ENCODE measurements around the gene ARHGAP32.

Gene ARHGAP32

GRCh38 chr11:128941110-128941509 is 251.0 kb downstream of the ARHGAP32 start:
- no peak for DNase-seq
- TF ChIP-seq POLR2A (IDR thresholded peaks at IDR 0.05; ENCODE audit: low read length), result no peak
- no peak for TF ChIP-seq GATA1 (IDR thresholded peaks at IDR 0.05; ENCODE audit: low read depth, low read length)

- DNase-seq, result no peak
- TF ChIP-seq POLR2A (IDR thresholded peaks at IDR 0.05; ENCODE audit: low read length), result no peak
- no peak for TF ChIP-seq GATA1 (IDR thresholded peaks at IDR 0.05; ENCODE audit: low read depth, low read length)
Measured at GRCh38 chr11:128940603-128941002, 251.5 kb downstream of the ARHGAP32 start.

- no peak for DNase-seq
- no peak for TF ChIP-seq GATA1 (IDR thresholded peaks at IDR 0.05; ENCODE audit: low read depth, low read length)
Measured at GRCh38 chr11:128940156-128940555, 252.0 kb downstream of the ARHGAP32 start.

GRCh38 chr11:128939591-128939990 is 252.5 kb downstream of the ARHGAP32 start:
- no peak for DNase-seq
- TF ChIP-seq GATA1 (IDR thresholded peaks at IDR 0.05; ENCODE audit: low read depth, low read length) (no peak), POLR2A (IDR thresholded peaks at IDR 0.05; ENCODE audit: low read length) (no peak)

GRCh38 chr11:128938156-128938885 is 253.8 kb downstream of the ARHGAP32 start:
- TF ChIP-seq GATA1 (IDR thresholded peaks at IDR 0.05; ENCODE audit: low read depth, low read length), result no peak
- no peak for TF ChIP-seq POLR2A (IDR thresholded peaks at IDR 0.05; ENCODE audit: low read length)
- no peak for DNase-seq

- DNase-seq, result no peak
- TF ChIP-seq POLR2A (IDR thresholded peaks at IDR 0.05; ENCODE audit: low read length) (no peak), GATA1 (IDR thresholded peaks at IDR 0.05; ENCODE audit: low read depth, low read length) (no peak)
Measured at GRCh38 chr11:128937480-128937879, 254.6 kb downstream of the ARHGAP32 start.

- no peak for DNase-seq
- TF ChIP-seq POLR2A (IDR thresholded peaks at IDR 0.05; ENCODE audit: low read length), result no peak
- TF ChIP-seq GATA1 (IDR thresholded peaks at IDR 0.05; ENCODE audit: low read depth, low read length), result no peak
Measured at GRCh38 chr11:128936606-128937251, 255.4 kb downstream of the ARHGAP32 start.

- DNase-seq, result no peak
- no peak for TF ChIP-seq GATA1 (IDR thresholded peaks at IDR 0.05; ENCODE audit: low read depth, low read length)
- no peak for TF ChIP-seq POLR2A (IDR thresholded peaks at IDR 0.05; ENCODE audit: low read length)
Measured at GRCh38 chr11:128934926-128935325, 257.2 kb downstream of the ARHGAP32 start.

- DNase-seq, result no peak
- TF ChIP-seq GATA1 (IDR thresholded peaks at IDR 0.05; ENCODE audit: low read depth, low read length), result no peak
- no peak for TF ChIP-seq POLR2A (IDR thresholded peaks at IDR 0.05; ENCODE audit: low read length)
Measured at GRCh38 chr11:128934351-128934750, 257.8 kb downstream of the ARHGAP32 start.

GRCh38 chr11:128933481-128934178 is 258.5 kb downstream of the ARHGAP32 start:
- no peak for DNase-seq
- no peak for TF ChIP-seq POLR2A (IDR thresholded peaks at IDR 0.05; ENCODE audit: low read length)

GRCh38 chr11:128931668-128932067 is 260.5 kb downstream of the ARHGAP32 start:
- TF ChIP-seq GATA1 (IDR thresholded peaks at IDR 0.05; ENCODE audit: low read depth, low read length) (no peak), POLR2A (IDR thresholded peaks at IDR 0.05; ENCODE audit: low read length) (no peak)
- DNase-seq, result no peak

- no peak for TF ChIP-seq POLR2A (IDR thresholded peaks at IDR 0.05; ENCODE audit: low read length)
- no peak for TF ChIP-seq GATA1 (IDR thresholded peaks at IDR 0.05; ENCODE audit: low read depth, low read length)
- DNase-seq, result no peak
Measured at GRCh38 chr11:128931066-128931465, 261.1 kb downstream of the ARHGAP32 start.

- no peak for DNase-seq
Measured at GRCh38 chr11:128929991-128930390, 262.1 kb downstream of the ARHGAP32 start.

GRCh38 chr11:128929468-128929867 is 262.7 kb downstream of the ARHGAP32 start:
- TF ChIP-seq GATA1 (IDR thresholded peaks at IDR 0.05; ENCODE audit: low read depth, low read length) (no peak), POLR2A (IDR thresholded peaks at IDR 0.05; ENCODE audit: low read length) (no peak)
- DNase-seq, result no peak

More at GRCh38 chr11:128929991-128930390, 262.1 kb downstream of the ARHGAP32 start:
- TF ChIP-seq POLR2A (IDR thresholded peaks at IDR 0.05; ENCODE audit: low read length) (no peak), GATA1 (IDR thresholded peaks at IDR 0.05; ENCODE audit: low read depth, low read length) (no peak)

Measured in erythroblast (primary cell).